HG03520 (cell line): ENCODE data around the gene PCSK1.

Experiments used
- ATAC-seq: cut with Tn5 transposase; IDR thresholded peaks from one replicate; pipeline ENCODE4 v1.9.1; 2021; ENCODE audit warnings: mild to moderate bottlenecking, moderate library complexity; ENCODE audit not compliant: unreplicated experiment

Gene PCSK1

GRCh38 chr5:96433066-96433447 lies at the start of gene PCSK1:
Gene PCSK1 (minus strand): TSS chr5:96433248. CDS start chr5:96433042, 206 bp downstream.
- ATAC-seq: no peak

- no peak for ATAC-seq
Measured at GRCh38 chr5:96481867-96482266, 48.8 kb upstream of the PCSK1 start.

GRCh38 chr5:96481009-96481786 lies 48.1 kb upstream of the PCSK1 start:
- ATAC-seq: no peak

- no peak for ATAC-seq
Measured at GRCh38 chr5:96478983-96479382, 45.9 kb upstream of the PCSK1 start.

- no peak for ATAC-seq
Measured at GRCh38 chr5:96476654-96477053, 43.6 kb upstream of the PCSK1 start.

GRCh38 chr5:96474073-96474472 lies 41.0 kb upstream of the PCSK1 start:
- no peak for ATAC-seq

- ATAC-seq: no peak
Measured at GRCh38 chr5:96473155-96473554, 40.1 kb upstream of the PCSK1 start.

GRCh38 chr5:96470785-96471184 lies 37.7 kb upstream of the PCSK1 start:
- no peak for ATAC-seq

GRCh38 chr5:96468956-96469355 lies 35.9 kb upstream of the PCSK1 start:
- ATAC-seq: no peak

GRCh38 chr5:96463091-96463490 lies 30.0 kb upstream of the PCSK1 start:
- no peak for ATAC-seq

GRCh38 chr5:96459313-96460121 lies 26.5 kb upstream of the PCSK1 start:
- ATAC-seq: no peak

- no peak for ATAC-seq
Measured at GRCh38 chr5:96458176-96458575, 25.1 kb upstream of the PCSK1 start.

GRCh38 chr5:96455789-96456188 lies 22.7 kb upstream of the PCSK1 start:
- ATAC-seq: no peak

- no peak for ATAC-seq
Measured at GRCh38 chr5:96453394-96453793, 20.3 kb upstream of the PCSK1 start.

GRCh38 chr5:96447949-96448348 lies 14.9 kb upstream of the PCSK1 start:
- no peak for ATAC-seq

- peak; percentile 32 for ATAC-seq
Measured at GRCh38 chr5:96440185-96440538, 7.1 kb upstream of the PCSK1 start.

GRCh38 chr5:96439477-96440184 lies 6.6 kb upstream of the PCSK1 start:
- peak; percentile 91 for ATAC-seq

- peak; percentile 80 for ATAC-seq
Measured at GRCh38 chr5:96434201-96434645, 1.2 kb upstream of the PCSK1 start.

- ATAC-seq: no peak
Measured at GRCh38 chr5:96432216-96433065, 607 bp downstream of the PCSK1 start.

GRCh38 chr5:96431376-96432187 lies 1.5 kb downstream of the PCSK1 start:
- no peak for ATAC-seq
